ENCODE results near the gene C1QL2.

C1QL2 gene

GRCh38 chr2:119192893-119193292 lies 34.3 kb upstream of the C1QL2 start:
- H3K4me3 ChIP-seq (ENCODE audit: low read length) = no peak overlapping the region
- no peak for TF ChIP-seq ZNF274 (IDR thresholded peaks at IDR 0.05; ENCODE audit: low read depth, low read length)

GRCh38 chr2:119190321-119191111 lies 32.0 kb upstream of the C1QL2 start:
- H3K4me3 ChIP-seq (ENCODE audit: low read length) = no peak overlapping the region
- no peak for TF ChIP-seq ZNF274 (IDR thresholded peaks at IDR 0.05; ENCODE audit: low read depth, low read length)

- no peak for TF ChIP-seq ZNF274 (IDR thresholded peaks at IDR 0.05; ENCODE audit: low read depth, low read length)
- no peak overlapping the region for H3K4me3 ChIP-seq (ENCODE audit: low read length)
Measured at GRCh38 chr2:119184512-119184911, 26.0 kb upstream of the C1QL2 start.

- no peak for TF ChIP-seq ZNF274 (IDR thresholded peaks at IDR 0.05; ENCODE audit: low read depth, low read length)
- H3K4me3 ChIP-seq (ENCODE audit: low read length) = no peak overlapping the region
Measured at GRCh38 chr2:119181791-119182445, 23.4 kb upstream of the C1QL2 start.

GRCh38 chr2:119181391-119181790 lies 22.8 kb upstream of the C1QL2 start:
- no peak overlapping the region for H3K4me3 ChIP-seq (ENCODE audit: low read length)
- TF ChIP-seq ZNF274 (IDR thresholded peaks at IDR 0.05; ENCODE audit: low read depth, low read length) = no peak

GRCh38 chr2:119180892-119181291 lies 22.3 kb upstream of the C1QL2 start:
- TF ChIP-seq ZNF274 (IDR thresholded peaks at IDR 0.05; ENCODE audit: low read depth, low read length) = no peak
- no peak overlapping the region for H3K4me3 ChIP-seq (ENCODE audit: low read length)

- no peak for TF ChIP-seq ZNF274 (IDR thresholded peaks at IDR 0.05; ENCODE audit: low read depth, low read length)
Measured at GRCh38 chr2:119179991-119180390, 21.4 kb upstream of the C1QL2 start.

GRCh38 chr2:119179202-119179601 lies 20.7 kb upstream of the C1QL2 start:
- H3K4me3 ChIP-seq (ENCODE audit: low read length) = no peak overlapping the region

More at GRCh38 chr2:119179991-119180390, 21.4 kb upstream of the C1QL2 start:
- no peak overlapping the region for H3K4me3 ChIP-seq (ENCODE audit: low read length)

GRCh38 chr2:119178776-119179175 lies 20.2 kb upstream of the C1QL2 start:
- no peak overlapping the region for H3K4me3 ChIP-seq (ENCODE audit: low read length)
- TF ChIP-seq ZNF274 (IDR thresholded peaks at IDR 0.05; ENCODE audit: low read depth, low read length) = no peak

More at GRCh38 chr2:119179202-119179601, 20.7 kb upstream of the C1QL2 start:
- TF ChIP-seq ZNF274 (IDR thresholded peaks at IDR 0.05; ENCODE audit: low read depth, low read length) = no peak

GRCh38 chr2:119177838-119178190 lies 19.3 kb upstream of the C1QL2 start:
- no peak for TF ChIP-seq ZNF274 (IDR thresholded peaks at IDR 0.05; ENCODE audit: low read depth, low read length)
- no peak overlapping the region for H3K4me3 ChIP-seq (ENCODE audit: low read length)

GRCh38 chr2:119177171-119177837 lies 18.8 kb upstream of the C1QL2 start:
- H3K4me3 ChIP-seq (ENCODE audit: low read length) = no peak overlapping the region
- no peak for TF ChIP-seq ZNF274 (IDR thresholded peaks at IDR 0.05; ENCODE audit: low read depth, low read length)

GRCh38 chr2:119175517-119175916 lies 17.0 kb upstream of the C1QL2 start:
- TF ChIP-seq ZNF274 (IDR thresholded peaks at IDR 0.05; ENCODE audit: low read depth, low read length) = no peak
- H3K4me3 ChIP-seq (ENCODE audit: low read length) = no peak overlapping the region

- TF ChIP-seq ZNF274 (IDR thresholded peaks at IDR 0.05; ENCODE audit: low read depth, low read length) = no peak
- H3K4me3 ChIP-seq (ENCODE audit: low read length) = no peak overlapping the region
Measured at GRCh38 chr2:119174993-119175347, 16.4 kb upstream of the C1QL2 start.

GRCh38 chr2:119174216-119174992 lies 15.9 kb upstream of the C1QL2 start:
- H3K4me3 ChIP-seq (ENCODE audit: low read length) = no peak overlapping the region
- TF ChIP-seq ZNF274 (IDR thresholded peaks at IDR 0.05; ENCODE audit: low read depth, low read length) = no peak
